ENCODE measurements around the gene EIF4E. TPM values are rescaled to one million over a fixed set of nuclear protein-coding genes. Genes with fewer than 3 reads are reported as not detected.

Gene EIF4E
- polyA plus RNA-seq, 1 donor (not counting 4 experiments of a cell fraction or from before 2014, with no cell fraction given): 150 TPM

DNA sequence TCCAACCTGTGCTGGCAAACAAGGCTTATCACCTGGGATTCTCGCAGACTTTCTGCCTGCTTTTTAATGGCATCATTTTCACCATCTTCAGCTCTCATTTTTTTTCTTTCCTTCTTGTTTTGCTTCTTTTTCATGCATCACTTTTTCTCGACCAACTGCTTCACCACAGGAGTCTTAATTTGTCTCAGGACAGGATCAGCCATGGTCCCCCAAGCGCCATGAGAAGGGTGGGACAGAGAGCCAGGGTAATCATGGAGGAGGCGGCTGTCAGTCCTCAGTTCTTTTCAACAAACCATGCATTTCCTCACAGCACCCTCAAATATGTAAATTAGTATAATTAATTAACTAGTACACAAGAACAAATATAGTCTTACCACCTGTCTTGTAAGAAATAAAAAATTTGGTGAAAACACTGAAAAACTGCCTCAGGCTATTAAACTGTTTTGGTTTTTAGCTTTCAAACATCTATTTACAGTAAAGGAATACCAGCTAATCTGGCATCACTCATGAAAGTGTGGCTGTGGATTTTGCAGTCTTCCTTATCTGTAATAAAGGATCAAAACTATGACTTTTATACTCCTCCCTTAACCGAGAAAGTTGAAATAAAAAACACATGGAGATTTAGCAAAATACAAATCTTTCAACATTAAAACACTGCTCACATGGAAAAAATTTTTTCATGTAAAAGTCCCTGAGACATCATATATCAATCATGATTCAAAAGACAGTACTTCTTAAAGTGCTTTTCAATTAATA, 19.1 kb downstream of the EIF4E start:
- DNase-seq (ENCODE audit: low read depth, low spot score) (no peak), FAIRE-seq (no peak)
- H3K9me3 ChIP-seq (ENCODE audit: control insufficient read depth, low read depth, low read length): no peaks in the 10 kb centered on the region
- H4K20me1 ChIP-seq (ENCODE audit: control insufficient read depth, extremely low read depth, insufficient read depth, low read length): peaks cover 20% of the 10 kb centered on the region
- no peaks in the 10 kb centered on the region for H3K27me3 ChIP-seq (ENCODE audit: control insufficient read depth, extremely low read depth, insufficient read depth, low read length)
- no peak overlapping the region for H2AFZ ChIP-seq (ENCODE audit: control insufficient read depth, low read length)
- H3K79me2 ChIP-seq (ENCODE audit: control insufficient read depth, insufficient read depth, low read length): peaks cover 99% of the 10 kb centered on the region
- H3K4me2 ChIP-seq (ENCODE audit: control insufficient read depth, extremely low read depth, insufficient read depth, low read depth, low read length): peak overlapping the region; percentile 54
- peak overlapping the region; percentile 62 for H3K27ac ChIP-seq (ENCODE audit: control insufficient read depth, insufficient read depth, low read length)
- H3K9me1 ChIP-seq (ENCODE audit: control insufficient read depth, extremely low read depth, insufficient read depth, low read length): peaks cover 3% of the 10 kb centered on the region
- H3K9ac ChIP-seq (ENCODE audit: control insufficient read depth, extremely low read depth, insufficient read depth, low read length): peak overlapping the region; percentile 49
- TF ChIP-seq, protein P1, sequence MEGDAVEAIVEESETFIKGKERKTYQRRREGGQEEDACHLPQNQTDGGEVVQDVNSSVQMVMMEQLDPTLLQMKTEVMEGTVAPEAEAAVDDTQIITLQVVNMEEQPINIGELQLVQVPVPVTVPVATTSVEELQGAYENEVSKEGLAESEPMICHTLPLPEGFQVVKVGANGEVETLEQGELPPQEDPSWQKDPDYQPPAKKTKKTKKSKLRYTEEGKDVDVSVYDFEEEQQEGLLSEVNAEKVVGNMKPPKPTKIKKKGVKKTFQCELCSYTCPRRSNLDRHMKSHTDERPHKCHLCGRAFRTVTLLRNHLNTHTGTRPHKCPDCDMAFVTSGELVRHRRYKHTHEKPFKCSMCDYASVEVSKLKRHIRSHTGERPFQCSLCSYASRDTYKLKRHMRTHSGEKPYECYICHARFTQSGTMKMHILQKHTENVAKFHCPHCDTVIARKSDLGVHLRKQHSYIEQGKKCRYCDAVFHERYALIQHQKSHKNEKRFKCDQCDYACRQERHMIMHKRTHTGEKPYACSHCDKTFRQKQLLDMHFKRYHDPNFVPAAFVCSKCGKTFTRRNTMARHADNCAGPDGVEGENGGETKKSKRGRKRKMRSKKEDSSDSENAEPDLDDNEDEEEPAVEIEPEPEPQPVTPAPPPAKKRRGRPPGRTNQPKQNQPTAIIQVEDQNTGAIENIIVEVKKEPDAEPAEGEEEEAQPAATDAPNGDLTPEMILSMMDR (optimal IDR thresholded peaks at IDR 0.05 in 1 of 3, IDR thresholded peaks at IDR 0.05 in 1 of 3, conservative IDR thresholded peaks at IDR 0.05 in 1 of 3; ENCODE audit: extremely low read depth in 1 of 3, insufficient read depth in 2 of 3, low read length in 3 of 3): no peak
- TF ChIP-seq EZH2 (IDR thresholded peaks at IDR 0.05; ENCODE audit: low read length): no peak
- peak overlapping the region in 1 of 3 experiments; percentile 0 for H3K4me3 ChIP-seq (ENCODE audit: control insufficient read depth in 2 of 3, extremely low read depth in 1 of 3, insufficient read depth in 2 of 3, low read depth in 1 of 3, low read length in 3 of 3)
- dilution Hi-C loops (cut with MboI; ENCODE audit: extremely low pct_ligation_motif_present, low sequenced_read_pairs): no loop called here
- H3K36me3 ChIP-seq (ENCODE audit: control insufficient read depth in 2 of 2, extremely low read depth in 1 of 2, insufficient read depth in 2 of 2, low read length in 2 of 2): peaks cover 0 to 6% of the 10 kb centered on the region in 2 experiments
- peaks cover 42% of the 10 kb centered on the region for H3K4me1 ChIP-seq (ENCODE audit: control insufficient read depth, extremely low read depth, insufficient read depth, low read length)

GRCh38 chr4:98908703-98909262, 20.1 kb downstream of the EIF4E start:
- Histone ChIP-seq H3K4me3 (ENCODE audit: control insufficient read depth in 2 of 3, extremely low read depth in 1 of 3, insufficient read depth in 2 of 3, low read depth in 1 of 3, low read length in 3 of 3) (peak overlapping the region in 1 of 3 experiments; percentile 0), H3K79me2 (ENCODE audit: control insufficient read depth, insufficient read depth, low read length) (peaks cover 99% of the 10 kb centered on the region), H3K9me1 (ENCODE audit: control insufficient read depth, extremely low read depth, insufficient read depth, low read length) (peaks cover 3% of the 10 kb centered on the region), H2AFZ (ENCODE audit: control insufficient read depth, low read length) (no peak overlapping the region), H3K4me1 (ENCODE audit: control insufficient read depth, extremely low read depth, insufficient read depth, low read length) (peaks cover 42% of the 10 kb centered on the region), H3K27me3 (ENCODE audit: control insufficient read depth, extremely low read depth, insufficient read depth, low read length) (no peaks in the 10 kb centered on the region), H3K27ac (ENCODE audit: control insufficient read depth, insufficient read depth, low read length) (peak overlapping the region; percentile 62), H4K20me1 (ENCODE audit: control insufficient read depth, extremely low read depth, insufficient read depth, low read length) (peaks cover 25% of the 10 kb centered on the region), H3K9ac (ENCODE audit: control insufficient read depth, extremely low read depth, insufficient read depth, low read length) (no peak overlapping the region), H3K36me3 (ENCODE audit: control insufficient read depth in 2 of 2, extremely low read depth in 1 of 2, insufficient read depth in 2 of 2, low read length in 2 of 2) (peaks cover 0 to 11% of the 10 kb centered on the region in 2 experiments), H3K4me2 (ENCODE audit: control insufficient read depth, extremely low read depth, insufficient read depth, low read depth, low read length) (peak overlapping the region; percentile 68), H3K9me3 (ENCODE audit: control insufficient read depth, low read depth, low read length) (no peaks in the 10 kb centered on the region)
- no peak for TF ChIP-seq EZH2 (IDR thresholded peaks at IDR 0.05; ENCODE audit: low read length)
- TF ChIP-seq, protein P1 (optimal IDR thresholded peaks at IDR 0.05 in 1 of 3, IDR thresholded peaks at IDR 0.05 in 1 of 3, conservative IDR thresholded peaks at IDR 0.05 in 1 of 3; ENCODE audit: extremely low read depth in 1 of 3, insufficient read depth in 2 of 3, low read length in 3 of 3): no peak
- dilution Hi-C loops (cut with MboI; ENCODE audit: extremely low pct_ligation_motif_present, low sequenced_read_pairs): no loop called here
- DNase-seq (ENCODE audit: low read depth, low spot score) (no peak), FAIRE-seq (peak; percentile 71)
